GM18507 (cell line): ENCODE results near the gene CLIP1.
"Not testable (repeated sequence)": the region's sequence is repeated elsewhere in the genome, so short reads cannot be mapped to it uniquely, and the experiment has no call there.

ENCODE experiments used
- DNase-seq: peaks from one replicate; pipeline ENCODE4 v3.0.0; 2011; ENCODE audit warnings: low read depth; ENCODE audit not compliant: insufficient read length; ENCODE audit errors: extremely low spot score
- FAIRE-seq: peaks from 2 replicates; lab custom pipeline; 2011; peaks lifted over from hg19 to GRCh38; lab: Jason Lieb, UNC

CLIP1 gene

DNA sequence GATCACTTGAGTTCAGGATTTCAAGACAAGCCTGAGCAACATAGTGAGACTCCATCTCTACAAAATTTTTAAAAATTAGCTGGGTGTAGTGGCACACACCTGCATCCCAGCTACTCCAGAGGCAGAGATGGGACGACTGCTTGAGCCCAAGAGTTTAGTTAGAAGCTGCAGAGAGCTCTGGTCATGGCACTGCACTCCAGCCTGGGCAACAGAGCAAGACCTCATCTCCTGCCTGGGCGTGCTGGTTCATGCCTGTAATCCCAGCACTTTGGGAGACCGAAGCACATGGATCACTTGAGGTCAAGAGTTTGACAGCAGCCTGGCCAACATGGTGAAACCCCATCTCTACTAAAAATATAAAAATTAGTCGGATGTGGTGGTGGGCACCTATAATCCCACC, 20.2 kb downstream of the CLIP1 start:
- no peak for FAIRE-seq
- no peak for DNase-seq

DNA sequence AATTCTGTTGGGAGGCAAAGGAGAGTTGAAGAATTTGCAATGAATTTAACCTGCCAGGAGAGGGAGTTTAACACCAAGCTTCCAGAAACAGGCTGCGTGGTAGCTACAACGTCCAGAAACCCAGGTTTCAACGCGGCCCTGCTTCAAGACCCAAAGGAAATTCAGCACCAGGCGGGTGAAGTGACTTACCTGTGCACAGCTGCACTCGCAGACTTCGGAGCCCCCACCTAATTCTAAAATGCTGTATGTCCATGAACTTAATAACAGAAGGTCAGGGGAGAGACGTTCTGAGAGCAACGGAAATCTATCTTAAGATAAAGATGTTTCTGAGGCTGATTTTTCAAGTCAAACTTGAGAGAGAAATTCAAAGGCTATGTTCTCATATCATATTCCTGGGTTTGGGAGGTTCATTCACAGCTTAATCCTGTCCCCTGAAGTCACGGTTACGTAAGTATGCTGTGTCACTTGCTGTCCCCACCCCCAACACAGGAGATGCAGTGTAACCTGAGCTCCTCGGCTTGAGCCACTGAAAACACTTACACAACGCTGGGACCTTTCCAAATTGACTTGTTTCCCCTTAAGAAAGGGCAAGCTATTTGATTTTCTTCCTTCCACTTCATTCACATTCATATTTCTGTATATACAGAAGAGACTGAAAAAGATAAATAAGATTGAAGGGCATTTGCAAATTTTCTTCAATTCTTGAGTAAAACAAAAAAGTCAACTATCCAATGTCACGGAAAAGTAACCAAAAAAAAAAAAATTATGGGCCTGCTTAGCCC, 22.7 kb downstream of the CLIP1 start:
- FAIRE-seq (peak; percentile 80), DNase-seq (peak; percentile 48)

DNA sequence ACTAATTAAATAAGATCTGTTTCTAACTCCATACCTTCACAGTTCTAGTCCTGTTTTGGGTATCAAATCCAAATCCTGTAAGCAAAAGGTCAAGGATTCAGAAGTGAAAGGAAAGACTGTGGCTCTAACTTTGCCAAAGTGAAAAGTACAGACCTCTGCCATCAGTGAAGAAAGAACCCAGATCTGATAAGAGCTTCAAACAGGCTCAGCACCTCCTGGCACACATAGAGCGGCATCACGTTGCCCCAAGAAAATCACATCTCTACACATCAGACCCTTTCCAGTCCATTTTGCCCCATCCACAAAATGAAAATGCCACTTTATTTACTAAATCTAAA, 23.2 kb downstream of the CLIP1 start:
- FAIRE-seq (no peak), DNase-seq (no peak)

DNA sequence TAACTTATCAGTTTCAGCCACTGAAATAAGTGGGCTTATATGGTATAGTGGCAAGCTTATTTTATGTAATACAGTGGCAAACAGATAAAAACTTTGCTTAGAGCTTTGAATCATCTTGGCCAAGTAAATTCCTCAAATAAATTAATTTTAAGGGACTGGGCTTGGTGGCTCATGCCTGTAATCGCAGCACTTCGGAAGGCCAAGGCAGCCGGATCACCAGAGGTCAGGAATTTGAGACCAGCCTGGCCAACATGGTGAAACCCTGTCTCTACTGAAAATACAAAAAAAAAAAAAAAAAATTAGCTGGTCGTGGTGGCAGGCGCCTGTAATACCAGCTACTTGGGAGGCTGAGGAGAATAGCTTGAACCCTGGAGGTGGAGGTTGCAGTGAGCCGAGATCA, 24.5 kb downstream of the CLIP1 start:
- DNase-seq, FAIRE-seq: not testable (repeated sequence)

DNA sequence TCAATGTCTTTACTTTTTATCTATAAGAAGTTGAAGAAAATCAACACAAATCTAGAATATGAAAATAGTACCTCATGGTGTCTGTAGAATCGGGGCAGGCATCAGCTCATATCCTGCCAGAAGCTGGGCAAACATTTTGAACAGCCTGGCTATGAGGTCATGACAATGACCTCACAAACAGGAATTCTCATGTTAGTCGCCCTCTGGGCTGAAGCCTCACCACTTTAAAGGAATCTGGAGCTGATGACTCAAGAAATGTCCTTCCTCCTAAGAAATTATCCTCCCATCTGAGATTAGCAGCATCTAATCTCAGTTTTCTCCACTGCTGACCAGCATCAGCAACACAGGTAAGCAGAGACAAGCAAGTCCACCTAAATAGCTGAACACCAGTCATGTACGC, 27.1 kb downstream of the CLIP1 start:
- FAIRE-seq (no peak), DNase-seq (no peak)

DNA sequence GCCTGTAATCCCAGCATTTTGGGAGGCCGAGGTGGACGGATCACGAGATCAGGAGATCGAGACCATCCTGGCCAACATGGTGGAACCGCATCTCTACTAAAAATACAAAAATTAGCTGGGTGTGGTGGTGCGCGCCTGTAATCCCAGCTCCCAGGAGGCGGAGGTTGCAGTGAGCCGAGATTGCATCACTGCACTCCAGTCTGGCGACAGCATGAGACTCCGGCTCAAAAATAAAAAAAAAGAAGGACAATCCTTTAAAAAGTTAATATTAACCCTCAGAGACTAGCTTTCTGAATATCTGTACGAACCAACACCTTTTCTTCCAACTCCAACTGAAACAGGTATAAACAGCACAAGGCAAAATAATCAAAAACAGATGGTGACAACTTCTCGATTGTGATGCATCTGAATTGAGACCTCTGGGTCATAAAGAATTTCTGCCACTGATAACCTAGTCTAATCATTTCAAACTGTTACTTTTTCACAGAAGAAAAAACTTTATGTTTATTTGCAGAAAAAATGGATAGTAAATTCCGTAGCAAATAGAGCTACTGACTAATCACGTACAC, 27.8 kb downstream of the CLIP1 start:
- no peak for FAIRE-seq
- no peak for DNase-seq

DNA sequence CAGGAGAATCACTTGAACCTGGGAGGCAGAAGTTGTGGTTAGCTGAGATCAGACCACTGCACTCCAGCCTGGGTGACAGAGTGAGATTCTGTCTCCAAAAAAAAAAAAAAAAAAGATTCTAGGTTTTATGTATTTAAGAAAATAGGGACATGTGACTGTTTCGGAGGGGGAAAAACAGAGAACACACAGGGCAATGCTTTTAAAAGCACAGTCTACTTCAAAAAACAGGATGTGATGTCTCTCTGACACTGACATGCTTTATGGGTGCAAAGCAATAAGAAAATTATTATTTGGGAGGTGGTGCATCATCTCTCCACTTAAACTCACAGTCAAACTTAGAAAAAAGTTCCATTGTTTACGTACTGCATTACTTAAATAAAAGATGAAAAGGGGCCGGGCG, 28.7 kb downstream of the CLIP1 start:
- no peak for DNase-seq

DNA sequence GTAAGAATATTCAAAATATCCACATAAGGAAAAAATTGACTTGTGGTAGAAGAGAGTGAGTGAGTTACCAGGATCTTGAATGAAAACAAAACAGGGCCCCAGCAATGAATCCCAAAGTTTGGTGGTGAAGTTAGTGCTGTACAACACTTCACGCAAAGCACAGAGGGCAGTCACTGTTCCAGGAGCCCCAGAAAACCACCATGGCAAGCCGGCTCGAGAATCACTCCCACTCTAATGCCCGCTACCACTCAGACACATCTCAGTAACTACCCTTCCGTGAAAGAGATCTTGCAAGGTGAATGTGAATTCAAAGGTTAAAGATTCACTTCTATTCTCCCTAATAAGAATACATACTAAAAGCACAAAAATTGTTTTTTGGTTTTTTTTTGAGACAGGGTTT, 30.1 kb downstream of the CLIP1 start:
- no peak for DNase-seq
- FAIRE-seq = no peak

More for the DNA sequence above, 28.7 kb downstream of the CLIP1 start:
- FAIRE-seq = no peak

DNA sequence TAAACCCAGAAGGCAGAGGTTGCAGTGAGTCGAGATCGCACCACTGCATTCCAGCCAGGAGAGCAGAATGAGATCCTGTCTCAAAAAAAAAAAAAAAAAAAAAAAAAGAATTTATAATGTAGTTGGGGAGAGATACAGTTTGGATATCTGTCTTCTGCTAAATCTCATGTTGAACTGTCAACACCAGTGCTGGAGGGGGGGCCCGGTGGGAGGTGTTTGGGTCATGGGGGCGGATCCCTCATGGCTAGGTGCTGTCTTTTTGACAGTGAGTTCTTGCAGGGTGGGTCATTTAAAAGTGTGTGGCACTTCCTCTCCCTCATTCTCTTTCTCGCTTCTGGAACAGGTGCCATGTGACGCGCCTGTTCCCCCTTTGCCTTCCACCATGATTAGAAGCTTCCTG, 32.8 kb downstream of the CLIP1 start:
- DNase-seq = no peak
- FAIRE-seq = no peak

DNA sequence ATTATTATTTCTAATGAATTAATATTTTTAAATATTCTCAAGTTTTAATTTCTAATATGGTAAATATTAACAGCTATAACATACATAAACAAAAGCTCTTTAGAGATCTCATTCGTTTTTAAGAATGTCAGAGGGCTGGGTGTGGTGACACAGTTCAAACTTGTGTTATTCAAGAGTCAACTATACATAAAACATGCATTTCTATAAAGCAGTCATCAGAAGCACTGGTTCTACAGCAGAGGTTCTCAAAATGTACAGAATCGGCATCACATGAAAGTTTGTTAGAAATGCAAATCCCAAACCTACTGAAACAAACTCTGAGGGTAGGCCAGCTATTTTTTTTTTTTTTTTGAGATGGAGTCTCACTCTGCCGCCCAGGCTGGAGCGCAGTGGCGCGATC, 34.6 kb downstream of the CLIP1 start:
- FAIRE-seq (no peak), DNase-seq (no peak)

DNA sequence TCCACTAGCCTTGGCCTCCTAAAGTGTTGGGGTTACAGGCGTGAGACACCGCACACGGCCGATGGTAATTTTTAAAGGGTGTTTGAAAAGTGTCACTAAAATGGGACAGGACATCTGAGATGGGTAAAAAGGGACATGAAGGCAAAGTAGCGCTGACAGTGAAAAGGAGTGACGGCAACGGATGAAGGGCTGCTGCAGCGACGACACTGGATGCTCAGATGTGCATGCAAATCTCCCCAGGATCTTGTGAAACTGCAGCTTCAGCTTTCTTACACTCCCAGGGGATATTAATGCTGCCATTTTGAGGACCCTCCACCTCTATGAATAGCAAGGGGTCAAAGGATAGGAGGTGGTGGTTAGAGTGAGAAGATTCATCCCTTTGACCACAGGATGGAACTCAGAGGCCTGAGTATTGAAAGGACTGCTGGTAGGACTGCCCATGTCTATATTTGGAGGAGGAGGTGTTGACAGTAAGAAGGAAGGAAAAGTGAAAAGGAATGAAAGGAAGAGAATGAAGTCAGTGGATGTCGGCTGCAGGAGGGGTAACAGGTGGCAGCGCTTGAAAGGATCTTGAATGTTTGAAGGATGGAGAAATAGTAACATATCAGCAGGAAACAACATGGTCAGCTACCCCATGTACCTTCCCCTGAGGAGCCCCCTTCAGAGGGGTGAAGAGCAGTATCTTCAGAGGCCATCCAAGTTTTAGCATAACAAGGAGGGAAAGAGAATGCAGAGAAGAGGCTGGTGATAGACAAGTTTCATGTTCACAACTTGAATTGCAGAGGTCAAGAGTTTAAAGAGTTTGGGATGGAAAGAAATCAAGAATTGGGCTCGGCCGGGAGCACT, 37.1 kb downstream of the CLIP1 start:
- FAIRE-seq (peak; percentile 5), DNase-seq (no peak)

DNA sequence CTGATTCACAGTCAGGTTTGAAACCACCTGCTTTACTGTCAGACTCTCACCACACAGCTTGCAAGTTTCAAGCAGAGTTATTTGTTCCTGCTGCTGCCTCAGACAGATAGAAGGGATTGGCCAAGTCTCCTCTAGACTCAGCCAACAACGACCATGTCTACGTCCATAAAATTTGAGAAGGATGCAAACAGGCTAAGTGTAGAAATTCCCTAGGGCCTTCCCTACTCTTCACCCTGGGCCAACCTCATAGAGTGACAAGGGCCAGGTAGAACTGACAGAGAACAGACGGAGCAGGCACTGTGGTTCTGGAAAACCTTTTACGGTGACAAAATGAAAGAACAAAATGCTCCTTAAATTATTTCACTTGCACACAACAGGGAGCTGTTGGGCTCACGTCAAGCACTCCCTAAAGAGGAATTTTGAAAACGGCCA, 39.5 kb downstream of the CLIP1 start:
- no peak for DNase-seq
- FAIRE-seq = no peak

DNA sequence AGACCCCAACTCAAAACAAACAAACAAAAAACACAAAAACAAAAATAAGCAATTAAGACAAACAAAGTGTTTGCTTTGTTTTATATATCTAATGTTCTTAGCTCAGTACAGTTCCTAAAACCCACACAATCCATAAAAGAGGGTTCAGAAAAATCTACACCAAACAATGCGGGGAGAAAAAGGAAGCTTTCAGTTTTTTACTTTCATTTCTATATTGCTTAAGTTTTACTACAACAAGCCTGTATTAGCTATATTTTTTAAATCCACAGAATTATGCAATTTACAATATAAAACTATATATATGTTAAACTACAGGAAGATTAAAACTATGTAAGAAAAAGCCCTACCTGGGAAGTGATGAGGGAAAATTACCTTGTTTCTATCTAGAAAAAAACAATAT, 41.4 kb downstream of the CLIP1 start:
- DNase-seq = no peak
- no peak for FAIRE-seq

DNA sequence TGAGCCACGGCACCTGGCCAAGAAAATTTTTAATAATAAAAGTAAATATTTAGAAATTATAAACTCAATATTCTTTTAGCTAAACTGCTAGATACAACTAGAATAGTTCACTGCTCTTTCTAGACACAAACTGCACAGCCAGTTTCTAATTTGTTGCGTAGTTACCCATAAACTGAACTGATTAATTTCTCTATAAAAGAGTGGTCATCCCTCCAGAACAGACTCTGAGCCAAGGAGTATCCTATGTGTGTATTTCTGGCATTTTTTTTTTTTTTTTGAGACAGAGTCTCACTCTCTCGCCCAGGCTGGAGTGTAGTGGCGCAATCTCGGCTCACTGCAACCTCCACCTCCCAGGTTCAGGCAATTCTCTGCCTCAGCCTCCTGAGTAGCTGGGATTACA, 45.7 kb downstream of the CLIP1 start:
- DNase-seq, FAIRE-seq: not testable (repeated sequence)

DNA sequence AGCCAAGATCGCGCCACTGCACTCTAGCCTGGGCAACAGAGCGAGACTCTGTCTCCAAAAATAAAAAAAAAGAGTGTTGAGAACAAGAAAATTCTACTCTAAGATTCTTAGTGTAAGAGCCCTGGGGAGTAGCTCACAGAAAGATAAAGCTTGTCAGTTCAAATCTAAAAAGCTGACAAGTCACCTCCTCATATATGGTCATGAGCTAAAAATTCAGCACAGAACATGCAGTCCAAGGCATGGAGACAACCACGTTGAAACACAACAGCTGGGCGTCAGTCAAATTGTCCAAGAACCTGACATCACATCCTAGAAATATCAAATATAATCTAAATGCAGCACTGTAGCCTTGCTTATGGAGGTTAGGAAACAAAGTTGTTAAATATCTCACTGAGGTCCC, 47.8 kb downstream of the CLIP1 start:
- DNase-seq (no peak), FAIRE-seq (no peak)

DNA sequence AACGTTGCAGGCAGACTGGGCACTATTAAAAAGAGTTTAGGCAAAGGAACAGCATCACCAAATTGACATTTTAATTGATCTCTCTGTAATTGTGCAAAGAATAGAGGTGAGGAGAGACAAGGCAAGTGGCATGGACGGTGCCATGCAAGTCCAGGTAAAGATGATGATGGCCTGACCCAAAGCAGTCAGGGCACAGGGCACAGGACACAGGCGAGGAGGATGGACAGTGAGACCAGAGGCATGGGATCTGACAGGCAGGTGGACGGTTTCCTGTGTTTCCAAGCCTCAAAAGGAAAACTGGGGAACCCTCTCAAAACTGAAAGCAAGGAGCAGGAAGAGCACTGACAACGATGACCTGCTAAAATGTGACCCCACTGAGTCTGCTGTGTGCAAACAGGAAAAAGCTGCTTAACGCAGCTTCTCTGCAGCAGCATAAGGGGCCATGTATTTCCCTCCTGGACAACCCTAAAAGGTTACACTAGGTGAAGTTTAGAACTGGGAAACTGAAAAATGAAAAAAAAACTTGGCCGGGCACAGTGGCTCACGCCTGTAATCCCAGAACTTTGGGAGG, 50.9 kb downstream of the CLIP1 start:
- no peak for DNase-seq
- no peak for FAIRE-seq

DNA sequence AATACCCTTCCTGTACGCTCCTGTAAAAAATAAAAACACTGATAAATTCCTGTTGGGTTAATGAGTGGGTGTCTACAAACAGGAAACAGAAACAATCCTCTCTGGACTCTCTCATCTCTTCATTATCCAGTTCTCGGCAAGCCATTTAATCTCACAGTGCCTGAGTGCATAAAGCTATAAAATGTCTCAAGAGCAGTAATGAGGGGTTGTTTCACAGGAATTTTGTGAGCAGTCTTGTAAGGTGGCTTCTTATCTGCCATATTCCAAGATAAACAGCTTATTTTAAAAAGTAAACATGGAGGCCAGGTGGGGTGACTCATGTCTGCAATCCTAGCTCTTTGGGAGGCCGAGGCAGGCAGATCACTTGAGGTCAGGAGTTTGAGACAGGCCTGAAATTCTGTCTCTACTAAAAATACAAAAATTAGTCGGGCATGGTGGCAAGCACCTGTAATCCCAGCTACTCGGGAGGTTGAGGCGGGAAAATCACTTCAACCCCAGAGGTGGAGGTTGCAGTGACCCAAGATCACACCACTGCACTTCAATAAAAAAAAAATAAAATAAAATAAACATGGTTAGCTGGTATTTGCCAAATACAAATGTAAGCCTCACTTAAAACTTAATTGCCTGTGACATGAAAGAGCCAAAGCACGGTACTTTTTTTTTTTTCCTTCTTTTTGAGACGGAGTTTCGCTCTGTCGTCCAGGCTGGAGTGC, 54.0 kb downstream of the CLIP1 start:
- DNase-seq (no peak), FAIRE-seq (no peak)

DNA sequence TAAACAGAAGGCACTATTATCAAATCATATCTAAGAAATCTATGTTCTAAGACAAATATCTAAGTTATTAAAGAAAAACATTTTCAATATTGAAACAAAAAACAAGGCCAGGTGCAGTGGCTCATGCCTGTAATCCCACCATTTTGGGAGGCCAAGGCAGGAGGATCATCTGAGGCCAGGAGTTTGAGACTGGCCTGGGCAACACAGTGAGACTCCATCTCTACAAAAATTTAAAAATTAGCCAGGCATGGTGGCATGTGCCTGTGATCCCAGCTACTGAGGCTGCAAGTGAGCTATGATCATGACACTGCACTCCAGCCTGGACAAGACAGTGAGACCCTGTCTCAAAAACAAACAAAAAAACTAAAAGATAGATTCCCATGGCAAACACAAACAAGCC, 54.8 kb downstream of the CLIP1 start:
- DNase-seq, FAIRE-seq: not testable (repeated sequence)

DNA sequence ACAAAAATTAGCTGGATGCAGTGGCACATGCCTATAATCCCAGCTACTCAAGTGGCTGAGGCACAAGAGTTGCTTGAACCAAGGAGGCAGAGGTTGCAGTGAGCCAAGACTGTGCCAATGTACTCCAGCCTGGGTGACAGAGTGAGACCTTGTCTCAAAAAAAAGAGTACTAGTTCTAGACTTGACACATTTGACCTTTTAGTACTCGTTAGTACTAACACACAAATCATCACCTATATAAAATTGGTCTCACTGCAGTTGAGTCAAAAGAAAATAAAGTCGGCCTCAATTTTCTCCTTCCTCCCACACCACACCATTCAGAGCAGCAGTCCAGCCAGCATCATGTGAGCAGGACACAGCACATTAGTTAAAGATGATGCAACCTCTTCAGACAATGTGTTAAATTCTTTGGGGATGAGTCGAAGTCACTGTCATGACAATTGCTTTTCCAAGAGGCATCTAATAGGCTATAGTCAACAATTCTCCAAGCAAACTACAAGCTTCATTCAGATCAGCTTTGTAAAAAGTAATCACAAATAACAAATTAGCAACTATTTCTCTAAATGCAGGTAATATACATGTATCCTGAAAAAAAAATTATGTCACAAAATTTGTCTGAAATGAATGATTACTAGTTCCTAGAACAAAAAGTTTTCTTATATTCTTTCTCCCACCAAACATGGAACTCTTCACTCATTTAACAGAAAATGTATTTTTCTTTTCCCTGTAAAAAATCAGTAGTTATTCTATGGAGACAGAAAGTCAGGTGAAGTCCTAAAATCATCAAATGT, 55.6 kb downstream of the CLIP1 start:
- DNase-seq = no peak
- FAIRE-seq = no peak
